GM23338 (cell line): ENCODE results near the gene MROH7.

Experiments
- CTCF ChIP-seq, 2 experiments: fragments of 200-600 bp in 1 of 2; sonication (generic) in 1 of 2; conservative IDR thresholded peaks; 2 replicates each; pipeline versions ENCODE4 v1.5.1 to v1.6.1; 2016 to 2017; ENCODE audit warnings: antibody characterized with exemption in 2 of 2, low read depth in 2 of 2, mild to moderate bottlenecking in 2 of 2, moderate library complexity in 1 of 2
- ETS1 ChIP-seq: IDR thresholded peaks from 2 replicates; pipeline ENCODE4 v1.6.1; 2016; ENCODE audit warnings: antibody characterized with exemption

- TF ChIP-seq CTCF (conservative IDR thresholded peaks at IDR 0.05; ENCODE audit: low read depth in 2 of 2) (no peak), ETS1 (no peak)
These were observed 24.7 kb downstream of the MROH7 start for GRCh38 chr1:54666333-54666732.
